ENCODE results near the gene CYP2W1.
"Not testable (repeated sequence)": the region's sequence is repeated elsewhere in the genome, so short reads cannot be mapped to it uniquely, and the experiment has no call there.

The CYP2W1 gene

DNA sequence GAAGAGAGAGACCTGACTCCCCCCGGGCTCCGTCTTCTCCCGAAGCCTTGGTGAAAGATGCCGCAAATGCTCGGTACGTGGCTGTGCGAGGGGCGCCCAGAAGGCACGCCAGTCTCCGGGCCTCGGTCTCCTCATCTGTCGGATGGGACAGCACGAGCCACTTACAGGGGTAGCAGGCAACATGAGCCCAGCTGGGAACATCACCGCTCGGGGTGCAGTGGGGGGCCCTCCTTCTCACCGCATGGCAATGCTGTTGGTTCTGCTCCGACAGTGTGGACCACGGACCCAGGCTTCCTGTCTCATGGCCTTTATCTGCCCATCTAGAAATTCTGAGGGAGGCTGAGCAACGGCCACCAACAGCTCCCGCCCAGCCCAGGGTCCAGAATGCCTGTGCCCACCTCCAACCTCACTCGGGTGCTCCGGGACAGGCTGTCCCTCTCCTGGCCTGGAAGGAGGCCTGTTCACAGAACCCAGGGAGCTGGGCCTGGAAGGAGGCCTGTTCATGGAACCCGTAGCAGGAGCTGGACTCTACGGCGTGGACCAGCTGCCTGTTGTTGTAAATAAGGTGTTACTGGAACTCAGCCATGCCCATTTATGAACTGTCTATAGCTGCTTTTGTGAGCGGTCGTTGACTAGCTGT lies 44.3 kb upstream of the CYP2W1 start:
- H3K4me3 ChIP-seq (ENCODE audit: low read length): no peak overlapping the region
- TF ChIP-seq, protein P1, sequence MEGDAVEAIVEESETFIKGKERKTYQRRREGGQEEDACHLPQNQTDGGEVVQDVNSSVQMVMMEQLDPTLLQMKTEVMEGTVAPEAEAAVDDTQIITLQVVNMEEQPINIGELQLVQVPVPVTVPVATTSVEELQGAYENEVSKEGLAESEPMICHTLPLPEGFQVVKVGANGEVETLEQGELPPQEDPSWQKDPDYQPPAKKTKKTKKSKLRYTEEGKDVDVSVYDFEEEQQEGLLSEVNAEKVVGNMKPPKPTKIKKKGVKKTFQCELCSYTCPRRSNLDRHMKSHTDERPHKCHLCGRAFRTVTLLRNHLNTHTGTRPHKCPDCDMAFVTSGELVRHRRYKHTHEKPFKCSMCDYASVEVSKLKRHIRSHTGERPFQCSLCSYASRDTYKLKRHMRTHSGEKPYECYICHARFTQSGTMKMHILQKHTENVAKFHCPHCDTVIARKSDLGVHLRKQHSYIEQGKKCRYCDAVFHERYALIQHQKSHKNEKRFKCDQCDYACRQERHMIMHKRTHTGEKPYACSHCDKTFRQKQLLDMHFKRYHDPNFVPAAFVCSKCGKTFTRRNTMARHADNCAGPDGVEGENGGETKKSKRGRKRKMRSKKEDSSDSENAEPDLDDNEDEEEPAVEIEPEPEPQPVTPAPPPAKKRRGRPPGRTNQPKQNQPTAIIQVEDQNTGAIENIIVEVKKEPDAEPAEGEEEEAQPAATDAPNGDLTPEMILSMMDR (conservative IDR thresholded peaks at IDR 0.05; ENCODE audit: low read length): no peak
- DNase-seq (ENCODE audit: low read depth): no peak

- no peak overlapping the region for H3K4me3 ChIP-seq (ENCODE audit: low read length)
- no peak for DNase-seq (ENCODE audit: low read depth)
- TF ChIP-seq, protein P1 (conservative IDR thresholded peaks at IDR 0.05; ENCODE audit: low read length): no peak
Observed at GRCh38 chr7:939843-940242, 43.1 kb upstream of the CYP2W1 start.

GRCh38 chr7:940599-941408 lies 42.2 kb upstream of the CYP2W1 start:
- DNase-seq (ENCODE audit: low read depth): no peak
- H3K4me3 ChIP-seq (ENCODE audit: low read length): no peak overlapping the region
- TF ChIP-seq, protein P1 (conservative IDR thresholded peaks at IDR 0.05; ENCODE audit: low read length): no peak

DNA sequence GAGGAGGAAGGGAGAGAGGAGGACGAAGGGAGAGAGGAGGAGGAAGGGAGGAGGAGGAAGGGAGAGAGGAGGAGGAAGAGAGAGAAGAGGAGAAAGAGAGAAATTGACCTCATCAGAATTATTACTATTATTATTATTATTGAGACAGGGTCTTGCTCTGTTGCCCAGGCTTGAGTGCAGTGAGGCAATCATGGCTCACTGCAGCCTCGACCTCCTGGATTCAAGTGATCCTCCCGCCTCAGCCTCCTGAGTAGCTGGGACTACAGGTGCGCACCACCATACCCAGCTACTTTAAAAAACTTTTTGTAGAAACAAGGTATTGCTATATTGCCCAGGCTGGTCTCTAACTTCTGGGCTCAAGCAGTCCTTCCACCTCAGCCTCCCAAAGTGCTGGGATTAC lies 39.2 kb upstream of the CYP2W1 start:
- DNase-seq (ENCODE audit: low read depth); H3K4me3 ChIP-seq (ENCODE audit: low read length): not testable (repeated sequence)

- TF ChIP-seq, protein P1 (conservative IDR thresholded peaks at IDR 0.05; ENCODE audit: low read length): no peak
- no peak overlapping the region for H3K4me3 ChIP-seq (ENCODE audit: low read length)
- no peak for DNase-seq (ENCODE audit: low read depth)
Observed at GRCh38 chr7:944744-945143, 38.2 kb upstream of the CYP2W1 start.

DNA sequence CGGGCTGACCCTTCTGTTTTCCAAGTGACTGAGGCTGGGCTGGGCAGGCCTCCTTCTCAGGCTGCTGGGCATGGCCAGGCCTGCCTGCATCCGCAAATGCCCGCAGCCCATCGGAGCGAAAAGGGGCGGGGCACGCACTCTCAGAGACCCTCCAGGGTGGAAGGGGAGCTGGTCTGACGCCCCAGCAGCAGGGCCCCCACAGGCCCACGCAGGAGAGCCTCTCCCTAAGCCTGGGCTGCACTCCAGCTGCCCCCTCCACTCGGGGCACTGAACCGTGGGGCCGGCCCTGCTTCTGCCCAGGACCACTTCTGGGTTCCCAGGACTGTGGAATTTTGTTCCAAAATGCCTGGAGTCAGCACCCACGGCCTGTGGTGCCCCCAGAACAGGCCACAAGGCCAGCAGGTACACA lies 37.8 kb upstream of the CYP2W1 start:
- TF ChIP-seq, protein P1 (conservative IDR thresholded peaks at IDR 0.05; ENCODE audit: low read length): no peak
- DNase-seq (ENCODE audit: low read depth): no peak

DNA sequence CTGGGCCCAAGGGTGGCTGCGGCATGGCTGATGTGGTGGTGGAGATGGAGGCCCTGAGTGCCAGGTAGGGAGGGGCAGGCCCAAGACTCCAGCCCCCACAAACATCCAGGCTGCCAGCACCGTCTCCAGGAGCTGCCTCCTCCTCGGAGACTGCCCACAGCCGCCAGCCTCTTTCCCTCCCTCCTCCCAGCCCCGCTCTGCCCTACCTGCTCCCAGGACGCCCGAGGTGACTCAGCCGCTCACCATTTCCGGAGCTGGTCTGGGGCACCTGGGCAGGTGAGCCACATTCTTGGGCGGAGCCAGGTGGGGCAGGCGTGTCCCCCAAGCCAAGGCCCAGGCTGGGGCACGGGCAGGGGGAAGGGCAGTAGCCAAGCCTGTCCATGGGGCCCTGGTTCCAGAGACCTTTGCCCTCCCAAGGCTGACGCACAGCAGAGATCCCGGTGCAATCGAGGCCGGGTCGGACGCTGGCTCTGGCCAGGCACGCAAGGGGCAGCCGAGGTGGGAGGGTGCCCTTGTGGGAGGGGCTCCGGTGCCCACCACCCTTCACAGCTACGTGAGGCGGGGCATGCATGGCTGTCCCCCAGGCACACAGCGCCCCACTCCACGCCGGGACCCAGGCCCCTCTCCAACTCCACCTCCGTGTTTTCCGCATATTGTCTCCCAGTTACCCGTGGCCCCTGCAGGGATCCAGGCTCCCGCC lies 37.3 kb upstream of the CYP2W1 start:
- H3K4me3 ChIP-seq (ENCODE audit: low read length): no peak overlapping the region
- TF ChIP-seq, protein P1 (conservative IDR thresholded peaks at IDR 0.05; ENCODE audit: low read length): no peak

More for the DNA sequence above, 37.8 kb upstream of the CYP2W1 start:
- no peak overlapping the region for H3K4me3 ChIP-seq (ENCODE audit: low read length)

More for the DNA sequence above, 37.3 kb upstream of the CYP2W1 start:
- no peak for DNase-seq (ENCODE audit: low read depth)

All from AG10803 (cell line).